ENCODE data around the gene COL27A1. TPM values are rescaled to one million over a fixed set of nuclear protein-coding genes. Genes with fewer than 3 reads are reported as not detected.
A peak's percentile ranks its signal among the peaks of the same experiment; 100 is the strongest.

Gene COL27A1
- total RNA-seq, 2 donors from 2014 or later: 18.5 to 57.1 TPM

GRCh38 chr9:114183006-114183405 is 27.7 kb downstream of the COL27A1 start:
- Histone ChIP-seq H3K4me1 (ENCODE audit: control insufficient read depth in 1 of 2, low read depth in 2 of 2) (peaks cover 38 to 98% of the 10 kb centered on the region in 2 donors), H3K27ac (peak overlapping the region; percentile 53 to 75), H3K27me3 (replicated peaks; ENCODE audit: insufficient read depth) (no peaks in the 10 kb centered on the region), H3K9me3 (no peaks in the 10 kb centered on the region), H3K4me3 (no peak overlapping the region), H3K36me3 (no peaks in the 10 kb centered on the region)
- DNase-seq (ENCODE audit: low spot score): no peak
- no peak for ATAC-seq (ENCODE audit: insufficient number of reproducible peaks, low FRiP score, low read depth)
- TF ChIP-seq CTCF (IDR thresholded peaks at IDR 0.05): no peak

- Histone ChIP-seq H3K27ac (peak overlapping the region; percentile 6 to 75), H3K9me3 (no peaks in the 10 kb centered on the region), H3K27me3 (replicated peaks; ENCODE audit: insufficient read depth) (no peaks in the 10 kb centered on the region), H3K4me1 (ENCODE audit: control insufficient read depth in 1 of 2, low read depth in 2 of 2) (peaks cover 30 to 91% of the 10 kb centered on the region in 2 donors), H3K36me3 (no peaks in the 10 kb centered on the region), H3K4me3 (no peak overlapping the region)
- no peak for TF ChIP-seq CTCF (IDR thresholded peaks at IDR 0.05)
- no peak for DNase-seq (ENCODE audit: low spot score)
- no peak for ATAC-seq (ENCODE audit: insufficient number of reproducible peaks, low FRiP score, low read depth)
Measured at GRCh38 chr9:114184071-114184470, 28.7 kb downstream of the COL27A1 start.

DNA sequence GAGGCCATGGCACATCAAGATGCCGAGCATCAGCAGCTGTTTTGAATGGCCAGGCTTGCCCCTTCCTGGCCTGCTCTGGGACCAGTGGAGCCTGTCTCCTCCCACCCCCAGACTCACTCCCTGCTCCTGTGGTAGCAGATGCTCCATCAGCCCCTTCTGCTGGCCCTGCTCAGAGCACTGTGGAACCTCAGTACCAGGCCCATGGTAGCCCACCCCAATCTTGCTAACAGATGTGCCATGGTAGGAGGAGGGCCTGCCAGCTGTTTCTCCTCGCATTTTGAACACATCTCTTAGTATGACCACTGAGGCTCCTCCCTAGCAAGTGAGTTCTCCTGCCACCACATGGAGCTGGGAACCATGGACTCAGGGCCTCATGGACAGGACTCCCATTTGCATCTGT is 29.5 kb downstream of the COL27A1 start:
- ATAC-seq (ENCODE audit: insufficient number of reproducible peaks, low FRiP score, low read depth): no peak
- Histone ChIP-seq H3K4me3 (no peak overlapping the region), H3K4me1 (ENCODE audit: control insufficient read depth in 1 of 2, low read depth in 2 of 2) (peaks cover 24 to 83% of the 10 kb centered on the region in 2 donors), H3K27me3 (replicated peaks; ENCODE audit: insufficient read depth) (no peaks in the 10 kb centered on the region), H3K9me3 (no peaks in the 10 kb centered on the region), H3K36me3 (no peaks in the 10 kb centered on the region), H3K27ac (peak overlapping the region in 1 of 2 donors; percentile 75)
- no peak for TF ChIP-seq CTCF (IDR thresholded peaks at IDR 0.05)
- no peak for DNase-seq (ENCODE audit: low spot score)

GRCh38 chr9:114185570-114186490 is 30.5 kb downstream of the COL27A1 start:
- no peak for TF ChIP-seq CTCF (IDR thresholded peaks at IDR 0.05)
- no peak overlapping the region for H3K4me3 ChIP-seq
- no peaks in the 10 kb centered on the region for H3K27me3 ChIP-seq (replicated peaks; ENCODE audit: insufficient read depth)
- DNase-seq (ENCODE audit: low spot score) (no peak), ATAC-seq (ENCODE audit: insufficient number of reproducible peaks, low FRiP score, low read depth) (no peak)
- no peak overlapping the region for H3K27ac ChIP-seq
- peaks cover 14 to 73% of the 10 kb centered on the region in 2 donors for H3K4me1 ChIP-seq (ENCODE audit: control insufficient read depth in 1 of 2, low read depth in 2 of 2)
- H3K36me3 ChIP-seq: no peaks in the 10 kb centered on the region
- H3K9me3 ChIP-seq: no peaks in the 10 kb centered on the region

- peaks cover 8 to 64% of the 10 kb centered on the region in 2 donors for H3K4me1 ChIP-seq (ENCODE audit: control insufficient read depth in 1 of 2, low read depth in 2 of 2)
- no peak overlapping the region for H3K4me3 ChIP-seq
- H3K36me3 ChIP-seq: no peaks in the 10 kb centered on the region
- DNase-seq (ENCODE audit: low spot score): no peak
- H3K9me3 ChIP-seq: no peaks in the 10 kb centered on the region
- ATAC-seq (ENCODE audit: insufficient number of reproducible peaks, low FRiP score, low read depth): no peak
- no peaks in the 10 kb centered on the region for H3K27me3 ChIP-seq (replicated peaks; ENCODE audit: insufficient read depth)
- TF ChIP-seq CTCF (IDR thresholded peaks at IDR 0.05): no peak
- H3K27ac ChIP-seq: no peak overlapping the region
Measured at GRCh38 chr9:114186605-114187289, 31.4 kb downstream of the COL27A1 start.
